OCI-M2 (cell line): Measurements from ENCODE around the gene LPAR3.

Experiments
- DNase-seq: peaks from one replicate; lab custom pipeline; 2025; ENCODE audit not compliant: unreplicated experiment; lab: John Stamatoyannopoulos, UW

Gene LPAR3

DNA sequence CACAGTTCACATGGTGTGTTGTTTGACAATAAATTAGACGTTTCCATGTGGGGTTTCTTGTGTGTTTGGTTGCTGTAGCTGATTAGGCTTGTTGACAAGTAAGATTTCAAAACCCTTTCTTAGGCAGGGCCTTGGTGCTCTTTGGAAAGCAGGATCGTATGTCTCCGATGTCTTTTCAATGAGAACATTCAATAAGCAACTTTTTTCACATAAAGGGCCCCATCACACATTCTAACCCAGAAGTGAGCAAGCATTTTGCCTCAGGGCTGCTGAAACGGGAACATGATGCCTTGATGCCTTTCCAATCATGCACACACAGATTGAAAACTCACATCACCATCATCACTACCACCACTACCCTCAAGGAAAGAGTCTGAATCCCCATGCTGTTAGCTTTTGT, 33.1 kb downstream of the LPAR3 start:
- no peak for DNase-seq

GRCh38 chr1:84857906-84858305, 35.1 kb downstream of the LPAR3 start:
- no peak for DNase-seq

DNA sequence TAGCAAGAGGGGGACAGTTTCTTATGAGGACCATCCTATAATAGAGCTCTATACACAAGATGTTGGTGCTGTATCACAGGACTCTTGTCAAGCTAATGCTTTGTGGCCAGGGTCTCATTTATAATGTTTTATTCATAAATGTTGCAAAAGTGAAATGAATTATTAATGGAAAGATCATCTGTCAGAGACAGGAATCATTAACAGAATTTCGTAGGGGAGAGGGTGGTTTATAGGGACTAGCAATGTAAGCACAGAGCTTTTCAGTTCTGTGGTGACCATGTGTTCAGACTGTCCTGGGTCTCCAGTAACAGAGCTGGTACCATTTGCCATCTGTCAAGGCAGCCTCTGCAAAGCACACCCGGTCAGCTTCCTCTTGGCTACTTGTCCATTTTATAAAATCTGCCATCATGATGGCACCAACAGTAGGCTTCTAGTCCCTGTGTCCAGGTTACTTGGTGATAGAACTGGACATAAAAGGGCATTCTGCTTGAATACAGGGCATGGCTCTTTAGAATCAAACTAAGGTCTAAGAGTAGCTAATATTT, 36.2 kb downstream of the LPAR3 start:
- DNase-seq = no peak

DNA sequence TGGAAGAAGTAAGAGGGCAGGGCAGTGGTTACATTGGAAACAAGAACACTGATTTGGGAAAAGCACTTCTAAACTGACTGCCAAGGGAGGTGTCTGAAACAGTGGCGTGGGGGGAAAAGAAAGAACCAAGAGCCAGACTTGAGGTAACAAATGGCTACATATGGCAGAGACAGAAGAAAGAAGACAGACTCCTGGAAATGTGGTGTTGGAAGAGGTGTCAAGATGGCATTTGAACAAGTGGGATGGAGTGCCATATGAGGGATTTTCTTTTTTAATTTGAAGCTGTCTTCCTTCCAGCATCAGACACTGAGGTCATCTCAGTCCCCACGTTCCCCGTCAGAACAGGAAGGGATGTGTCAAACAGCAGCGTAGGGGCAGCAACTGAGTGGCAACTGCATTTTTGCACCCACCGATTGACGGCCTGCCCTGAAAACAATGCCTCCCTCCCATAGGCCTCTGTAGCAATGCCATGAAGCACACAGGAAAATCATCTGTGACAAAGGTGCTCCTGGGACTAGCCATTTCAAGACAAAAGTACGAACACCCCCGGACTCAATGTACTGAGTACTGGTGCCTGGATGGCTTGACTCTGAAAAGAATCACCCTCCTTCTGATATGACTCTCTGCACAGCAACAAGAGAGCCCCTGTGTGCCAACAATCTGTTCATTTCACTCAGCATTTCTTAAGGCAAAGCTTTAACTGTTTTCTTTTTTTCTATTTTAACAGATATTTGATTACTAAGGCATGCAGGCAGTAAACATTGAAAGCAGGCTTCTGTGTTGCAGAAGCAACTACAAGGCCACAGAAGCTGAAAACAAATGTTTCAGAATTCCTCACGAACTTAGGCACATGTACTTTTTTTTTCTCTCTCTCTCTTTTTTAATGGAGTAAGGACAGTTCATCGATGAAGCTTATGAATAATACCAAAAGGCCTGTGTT, 37.0 kb downstream of the LPAR3 start:
- DNase-seq = no peak

GRCh38 chr1:84855168-84855567, 37.8 kb downstream of the LPAR3 start:
- no peak for DNase-seq

GRCh38 chr1:84853741-84854721, 39.0 kb downstream of the LPAR3 start:
- DNase-seq = no peak

GRCh38 chr1:84851839-84852238, 41.2 kb downstream of the LPAR3 start:
- DNase-seq = no peak

- DNase-seq = no peak
Measured at GRCh38 chr1:84849357-84849975, 43.5 kb downstream of the LPAR3 start.

DNA sequence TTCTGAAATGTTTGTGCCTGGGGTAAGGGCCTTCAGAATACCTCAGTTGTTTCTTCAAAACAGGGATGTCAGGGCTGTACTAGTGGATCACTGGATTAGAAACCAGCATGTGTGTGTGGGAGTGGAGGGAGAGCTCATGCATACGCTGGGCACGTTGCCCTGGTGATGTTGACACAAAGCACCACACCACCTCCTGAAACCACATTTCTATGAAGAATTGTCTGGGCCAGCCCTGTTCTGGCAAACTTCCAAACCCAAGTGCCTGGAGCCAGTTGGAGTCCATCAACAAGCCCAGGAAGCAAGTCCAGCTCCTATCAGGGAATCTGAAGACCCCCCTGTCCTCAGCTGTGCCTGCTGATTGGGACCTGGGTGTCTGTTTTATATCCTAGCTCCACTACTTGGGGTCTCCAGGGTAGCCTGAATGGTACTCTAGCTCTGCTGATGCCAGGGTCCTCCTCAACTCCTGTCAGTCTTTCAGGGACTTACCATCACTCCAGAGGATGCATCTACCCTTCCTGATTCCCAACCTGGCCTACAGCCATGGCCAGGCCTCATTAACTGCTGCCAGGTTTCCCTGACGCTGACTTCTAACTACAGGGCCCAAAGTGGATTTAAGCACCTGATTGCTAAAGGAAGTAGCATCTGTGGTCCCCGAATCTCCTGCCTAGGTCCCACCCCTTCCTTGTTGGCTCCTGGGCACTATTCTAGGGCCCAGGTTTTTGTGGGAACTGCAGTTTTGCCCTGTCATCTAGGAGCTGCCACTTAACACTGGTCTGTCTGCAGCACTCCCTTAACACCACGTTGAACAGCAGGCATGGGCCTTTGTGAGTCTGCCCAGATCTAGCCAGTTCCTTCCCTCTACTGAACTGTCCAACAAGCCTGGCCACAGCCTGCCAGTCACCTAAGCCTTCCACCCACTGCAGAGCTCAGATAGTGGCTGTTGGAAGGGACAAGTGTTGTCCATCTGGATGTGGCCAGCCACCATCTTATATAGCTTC, 45.5 kb downstream of the LPAR3 start:
- DNase-seq = no peak

GRCh38 chr1:84846387-84846786, 46.6 kb downstream of the LPAR3 start:
- no peak for DNase-seq

- DNase-seq = no peak
Measured at GRCh38 chr1:84845357-84845756, 47.6 kb downstream of the LPAR3 start.

DNA sequence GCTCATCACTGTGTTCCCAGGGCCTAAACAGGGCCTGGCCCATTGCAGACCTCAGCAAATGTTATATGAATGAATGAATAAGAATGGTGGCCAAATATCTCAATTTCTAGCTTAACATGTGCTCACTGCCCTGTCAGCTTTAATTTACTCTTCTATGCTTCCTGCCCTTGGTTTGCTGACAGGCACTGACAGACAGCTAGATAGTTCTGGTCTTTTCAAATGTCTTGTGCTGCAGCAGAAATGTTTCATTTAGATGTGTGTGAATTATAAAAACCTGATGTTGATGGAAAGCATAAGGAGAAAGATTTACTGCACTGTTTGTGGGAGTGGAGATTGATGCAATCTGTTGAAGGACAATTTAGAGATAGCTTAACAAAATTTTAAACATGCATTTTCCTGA, 48.9 kb downstream of the LPAR3 start:
- no peak for DNase-seq

DNA sequence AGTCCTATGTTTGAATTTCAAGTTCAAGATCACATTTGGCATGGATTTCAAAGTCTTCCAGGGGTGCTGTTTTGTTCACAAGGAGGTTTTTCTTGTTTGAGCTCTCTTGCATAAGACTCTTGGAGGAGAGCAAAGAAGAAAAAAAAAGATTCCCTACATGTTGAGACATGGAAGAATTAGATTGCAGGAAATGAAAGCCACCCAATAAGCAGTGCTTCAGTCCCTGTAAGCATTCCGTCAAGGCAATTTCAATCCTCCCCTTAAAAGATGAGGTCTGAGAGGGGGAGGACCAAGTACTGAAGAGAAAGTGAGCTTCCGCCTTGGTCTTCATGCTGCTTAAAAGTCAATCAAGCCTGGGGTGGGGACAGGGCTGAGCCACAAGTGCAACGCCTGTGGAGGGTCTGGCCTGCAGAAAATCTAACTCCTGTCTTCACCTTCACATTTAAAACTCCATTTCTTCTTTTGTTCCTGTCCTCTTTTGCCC, 50.2 kb downstream of the LPAR3 start:
- no peak for DNase-seq

DNA sequence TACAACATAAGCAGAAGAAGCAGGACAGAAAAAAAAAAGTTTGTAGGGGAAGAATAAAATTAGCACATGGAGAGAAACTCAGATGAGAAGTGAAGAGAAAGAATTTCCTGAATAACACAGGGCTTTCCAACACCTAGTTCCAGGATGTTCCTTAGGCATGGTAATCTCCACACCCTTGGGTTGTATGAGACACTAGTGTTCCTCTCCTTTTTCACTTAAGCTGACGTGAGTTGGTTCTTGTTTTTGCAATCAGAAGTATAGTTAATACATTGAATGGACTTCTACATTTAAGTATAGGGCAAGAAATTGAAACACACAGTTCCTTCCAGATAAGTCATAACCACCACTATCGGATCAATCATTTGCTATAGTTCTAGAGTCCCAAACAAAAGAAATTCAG, 51.0 kb downstream of the LPAR3 start:
- DNase-seq = no peak

- DNase-seq = no peak
Measured at GRCh38 chr1:84840346-84840745, 52.7 kb downstream of the LPAR3 start.

DNA sequence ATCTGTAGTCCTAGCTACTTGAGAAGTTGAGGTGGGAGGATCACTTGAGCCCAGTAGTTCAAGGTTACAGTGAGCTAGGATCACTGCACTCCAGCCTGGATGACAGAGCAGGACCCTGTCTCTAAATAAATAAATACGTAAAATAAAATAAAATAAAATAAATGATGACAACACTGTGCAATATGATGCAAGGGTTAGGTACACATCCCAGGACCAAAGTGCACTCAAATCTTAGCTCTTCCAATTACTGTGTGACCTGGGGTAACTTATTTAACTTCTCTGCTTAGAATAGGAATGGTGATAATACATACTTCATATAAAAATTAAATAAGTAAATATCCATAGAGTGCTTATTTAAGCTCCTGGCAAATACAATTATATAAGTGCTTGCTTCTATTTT, 53.5 kb downstream of the LPAR3 start:
- no peak for DNase-seq

- no peak for DNase-seq
Measured at GRCh38 chr1:84836145-84836544, 56.9 kb downstream of the LPAR3 start.

DNA sequence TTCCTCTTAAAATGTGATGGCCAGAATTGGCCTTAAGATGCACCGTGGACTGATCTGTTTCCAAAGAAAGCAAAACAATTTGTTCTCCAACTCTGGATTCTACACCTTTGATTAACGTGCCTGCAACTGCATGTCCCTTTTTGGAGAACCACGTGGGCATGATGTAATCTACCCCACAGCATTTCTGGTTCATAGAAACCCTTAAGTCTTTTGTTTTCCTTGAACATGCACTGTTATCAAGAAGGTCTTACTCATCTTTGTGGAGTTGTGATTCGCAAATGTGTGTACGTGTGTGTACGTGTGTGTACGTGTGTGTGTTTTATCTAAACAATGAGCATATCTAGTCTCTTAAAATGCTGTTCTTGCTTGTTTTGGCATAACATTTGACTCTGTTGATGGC, 57.8 kb downstream of the LPAR3 start:
- no peak for DNase-seq

- DNase-seq = no peak
Measured at GRCh38 chr1:84834419-84835064, 58.5 kb downstream of the LPAR3 start.
